GM12878 (cell line): ENCODE data around the gene PTPMT1. TPM values are rescaled to one million over a fixed set of nuclear protein-coding genes. Genes with fewer than 3 reads are reported as not detected.

Source experiments
- BACH1 ChIP-seq: fragments of 450-650 bp; IDR thresholded peaks from 2 replicates; pipeline ENCODE4 v1.6.1; 2017; ENCODE audit warnings: mild to moderate bottlenecking, borderline replicate concordance
- CHD1 ChIP-seq: IDR thresholded peaks from 2 replicates; pipeline ENCODE4 v1.6.1; 2012; ENCODE audit warnings: low read depth, low read length, improper control_type of control experiment
- CHD2 ChIP-seq: IDR thresholded peaks from 2 replicates; pipeline ENCODE4 v1.6.1; 2011; ENCODE audit warnings: low read depth, low read length, improper control_type of control experiment, borderline replicate concordance
- EZH2 ChIP-seq: IDR thresholded peaks from 2 replicates; pipeline ENCODE4 v1.6.1; 2012; ENCODE audit warnings: low read depth, mild to moderate bottlenecking, control low read depth, inconsistent platforms, low read length, borderline replicate concordance; ENCODE audit not compliant: control insufficient read depth
- FOXK2 ChIP-seq: fragments of 450-650 bp; IDR thresholded peaks from 2 replicates; pipeline ENCODE4 v1.6.1; 2017; ENCODE audit warnings: mild to moderate bottlenecking, moderate library complexity
- IKZF1 ChIP-seq: fragments of 450-650 bp; conservative IDR thresholded peaks from 2 replicates; pipeline ENCODE4 v1.6.1; 2017; ENCODE audit warnings: antibody characterized with exemption, mild to moderate bottlenecking
- LARP7 ChIP-seq: fragments of 450-650 bp; IDR thresholded peaks from 2 replicates; pipeline ENCODE4 v1.6.1; 2017; ENCODE audit warnings: mild to moderate bottlenecking
- MEF2A ChIP-seq: IDR thresholded peaks from 2 replicates; pipeline ENCODE4 v1.6.1; 2011; ENCODE audit warnings: low read depth, mild to moderate bottlenecking, low read length, moderate library complexity; ENCODE audit not compliant: insufficient read depth
- RAD21 ChIP-seq: IDR thresholded peaks from 2 replicates; pipeline ENCODE4 v1.6.1; 2011; ENCODE audit warnings: mild to moderate bottlenecking, low read depth, low read length, moderate library complexity; ENCODE audit not compliant: insufficient read depth
- RAD51 ChIP-seq: fragments of 450-650 bp; IDR thresholded peaks from 2 replicates; pipeline ENCODE4 v1.6.1; 2016; ENCODE audit warnings: moderate library complexity, mild to moderate bottlenecking, inconsistent platforms
- RCOR1 ChIP-seq: conservative IDR thresholded peaks from 2 replicates; pipeline ENCODE4 v1.6.1; 2012; ENCODE audit warnings: low read depth, low read length, improper control_type of control experiment
- SREBF2 ChIP-seq: IDR thresholded peaks from 2 replicates; pipeline ENCODE4 v1.6.1; 2012; ENCODE audit warnings: mild to moderate bottlenecking, low read length
- STAT3 ChIP-seq: IDR thresholded peaks from 2 replicates; pipeline ENCODE4 v1.6.1; 2011; ENCODE audit warnings: low read depth, low read length, improper control_type of control experiment
- TAF1 ChIP-seq: IDR thresholded peaks from 2 replicates; pipeline ENCODE4 v1.6.1; 2011; ENCODE audit warnings: mild to moderate bottlenecking, low read depth, low read length, borderline replicate concordance
- TCF7 ChIP-seq: IDR thresholded peaks from 2 replicates; pipeline ENCODE4 v1.6.1; 2014; ENCODE audit warnings: antibody characterized with exemption, borderline replicate concordance
- polyA plus RNA-seq, 11 experiments: library from polyadenylated mRNA; depleted of rRNA in 4 of 11; unstranded in 6 of 11; stranded (reverse) in 5 of 11; fragments of >200 nt; fragmentation: Nextera tagmentation in 4 of 11; fragmentation: Illumina TruSeq in 1 of 11; extraction: Ambion mirVana in 4 of 11; extraction: Trizol in 1 of 11; gene quantifications; 1 replicate in 1 of 11; 2 replicates in 10 of 11; pipeline versions ENCODE4 v1.2.1 to v1.2.3, GENCODE V29; 2011 to 2016; ENCODE audit warnings: inconsistent platforms in 2 of 11, missing spikeins in 2 of 11, low read depth in 1 of 11
- total RNA-seq, 4 experiments: library from RNA; depleted of rRNA in 3 of 4; stranded (reverse); fragments of >200 nt in 3 of 4; fragmentation: Illumina TruSeq in 1 of 4; extraction: Trizol in 1 of 4; gene quantifications; 2 replicates each; pipeline versions ENCODE4 v1.2.1 to v1.2.3, GENCODE V29; 2013 to 2021
- TF ChIP-seq, protein P1 (sequence below): fragments of 150-350 bp; IDR thresholded peaks from 2 replicates; pipeline ENCODE4 v1.6.1; 2014; ENCODE audit warnings: mild to moderate bottlenecking, low read depth, low read length
- TF ChIP-seq, protein P2 (sequence below): fragments of 450-650 bp; IDR thresholded peaks from 2 replicates; pipeline ENCODE4 v1.6.1; 2017; ENCODE audit warnings: low read depth, mild to moderate bottlenecking, moderate library complexity
- TF ChIP-seq, protein P3 (sequence below): fragments of 450-650 bp; IDR thresholded peaks from 2 replicates; pipeline ENCODE4 v1.6.1; 2017; ENCODE audit warnings: mild to moderate bottlenecking, moderate library complexity
- TF ChIP-seq, protein P4 (sequence below): fragments of 450-650 bp; IDR thresholded peaks from 2 replicates; pipeline ENCODE4 v1.6.1; 2016; ENCODE audit warnings: mild to moderate bottlenecking

The PTPMT1 gene
- total and polyA plus RNA-seq, 10 of the 15 experiments (the other 5 are each of a cell fraction or from before 2014, with no cell fraction given): 12.0 to 116 (median 58.2) TPM

DNA sequence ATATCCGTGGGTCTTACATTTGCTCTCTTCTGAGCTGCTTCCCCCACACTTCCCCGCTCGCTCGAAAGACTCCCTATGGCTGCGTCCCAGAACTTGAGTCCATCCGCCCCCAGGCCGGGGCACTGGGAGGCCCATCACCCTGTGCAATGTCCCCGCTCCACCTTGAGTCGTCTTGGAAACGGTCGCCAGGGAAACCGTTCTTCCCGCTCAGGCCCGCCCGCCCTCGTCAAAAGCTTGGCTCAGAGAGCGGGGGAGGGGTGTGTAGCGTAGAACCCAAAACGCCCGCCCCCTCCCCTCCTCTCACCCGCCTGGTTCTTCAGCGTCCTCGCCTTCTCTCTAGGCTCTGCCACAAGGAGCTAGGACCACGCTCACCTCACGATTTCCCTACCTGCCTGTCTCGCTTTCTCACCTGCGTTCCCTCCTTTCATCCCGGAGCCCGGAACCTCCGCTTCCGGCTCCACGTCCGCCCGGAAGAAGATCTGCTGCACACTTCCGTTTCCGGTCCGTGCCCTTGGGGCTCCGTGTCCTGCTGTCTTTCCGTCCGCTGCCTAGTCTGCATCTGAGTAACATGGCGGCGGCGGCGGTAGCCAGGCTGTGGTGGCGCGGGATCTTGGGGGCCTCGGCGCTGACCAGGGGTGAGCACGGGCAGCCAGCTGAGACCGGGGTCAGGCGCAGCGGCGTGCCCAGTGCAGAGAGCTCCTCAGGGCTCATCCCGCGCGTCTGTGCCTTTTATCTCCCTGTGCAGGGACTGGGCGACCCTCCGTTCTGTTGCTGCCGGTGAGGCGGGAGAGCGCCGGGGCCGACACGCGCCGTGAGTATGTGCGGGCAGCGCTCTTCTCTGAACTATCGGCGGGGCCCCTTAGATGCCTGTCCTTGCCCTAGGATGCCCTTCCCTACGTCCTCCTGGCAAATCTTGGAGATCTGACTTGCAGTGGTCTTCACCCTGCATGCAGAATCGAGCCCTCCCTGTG lies 13.4 kb downstream of the PTPMT1 start, which contains the start of the genes KBTBD4 and NDUFS3 (continued):
- TF ChIP-seq, protein P1, sequence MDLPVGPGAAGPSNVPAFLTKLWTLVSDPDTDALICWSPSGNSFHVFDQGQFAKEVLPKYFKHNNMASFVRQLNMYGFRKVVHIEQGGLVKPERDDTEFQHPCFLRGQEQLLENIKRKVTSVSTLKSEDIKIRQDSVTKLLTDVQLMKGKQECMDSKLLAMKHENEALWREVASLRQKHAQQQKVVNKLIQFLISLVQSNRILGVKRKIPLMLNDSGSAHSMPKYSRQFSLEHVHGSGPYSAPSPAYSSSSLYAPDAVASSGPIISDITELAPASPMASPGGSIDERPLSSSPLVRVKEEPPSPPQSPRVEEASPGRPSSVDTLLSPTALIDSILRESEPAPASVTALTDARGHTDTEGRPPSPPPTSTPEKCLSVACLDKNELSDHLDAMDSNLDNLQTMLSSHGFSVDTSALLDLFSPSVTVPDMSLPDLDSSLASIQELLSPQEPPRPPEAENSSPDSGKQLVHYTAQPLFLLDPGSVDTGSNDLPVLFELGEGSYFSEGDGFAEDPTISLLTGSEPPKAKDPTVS: peak; percentile 83; the same call in 1 of the 2 replicates
- TF ChIP-seq EZH2: no peak
- TF ChIP-seq STAT3: no peak
- TF ChIP-seq IKZF1: peak; percentile 95
- TF ChIP-seq, protein P2, sequence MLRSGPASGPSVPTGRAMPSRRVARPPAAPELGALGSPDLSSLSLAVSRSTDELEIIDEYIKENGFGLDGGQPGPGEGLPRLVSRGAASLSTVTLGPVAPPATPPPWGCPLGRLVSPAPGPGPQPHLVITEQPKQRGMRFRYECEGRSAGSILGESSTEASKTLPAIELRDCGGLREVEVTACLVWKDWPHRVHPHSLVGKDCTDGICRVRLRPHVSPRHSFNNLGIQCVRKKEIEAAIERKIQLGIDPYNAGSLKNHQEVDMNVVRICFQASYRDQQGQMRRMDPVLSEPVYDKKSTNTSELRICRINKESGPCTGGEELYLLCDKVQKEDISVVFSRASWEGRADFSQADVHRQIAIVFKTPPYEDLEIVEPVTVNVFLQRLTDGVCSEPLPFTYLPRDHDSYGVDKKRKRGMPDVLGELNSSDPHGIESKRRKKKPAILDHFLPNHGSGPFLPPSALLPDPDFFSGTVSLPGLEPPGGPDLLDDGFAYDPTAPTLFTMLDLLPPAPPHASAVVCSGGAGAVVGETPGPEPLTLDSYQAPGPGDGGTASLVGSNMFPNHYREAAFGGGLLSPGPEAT: peak; percentile 99
- TF ChIP-seq SREBF2: peak; percentile 82
- TF ChIP-seq, protein P3, sequence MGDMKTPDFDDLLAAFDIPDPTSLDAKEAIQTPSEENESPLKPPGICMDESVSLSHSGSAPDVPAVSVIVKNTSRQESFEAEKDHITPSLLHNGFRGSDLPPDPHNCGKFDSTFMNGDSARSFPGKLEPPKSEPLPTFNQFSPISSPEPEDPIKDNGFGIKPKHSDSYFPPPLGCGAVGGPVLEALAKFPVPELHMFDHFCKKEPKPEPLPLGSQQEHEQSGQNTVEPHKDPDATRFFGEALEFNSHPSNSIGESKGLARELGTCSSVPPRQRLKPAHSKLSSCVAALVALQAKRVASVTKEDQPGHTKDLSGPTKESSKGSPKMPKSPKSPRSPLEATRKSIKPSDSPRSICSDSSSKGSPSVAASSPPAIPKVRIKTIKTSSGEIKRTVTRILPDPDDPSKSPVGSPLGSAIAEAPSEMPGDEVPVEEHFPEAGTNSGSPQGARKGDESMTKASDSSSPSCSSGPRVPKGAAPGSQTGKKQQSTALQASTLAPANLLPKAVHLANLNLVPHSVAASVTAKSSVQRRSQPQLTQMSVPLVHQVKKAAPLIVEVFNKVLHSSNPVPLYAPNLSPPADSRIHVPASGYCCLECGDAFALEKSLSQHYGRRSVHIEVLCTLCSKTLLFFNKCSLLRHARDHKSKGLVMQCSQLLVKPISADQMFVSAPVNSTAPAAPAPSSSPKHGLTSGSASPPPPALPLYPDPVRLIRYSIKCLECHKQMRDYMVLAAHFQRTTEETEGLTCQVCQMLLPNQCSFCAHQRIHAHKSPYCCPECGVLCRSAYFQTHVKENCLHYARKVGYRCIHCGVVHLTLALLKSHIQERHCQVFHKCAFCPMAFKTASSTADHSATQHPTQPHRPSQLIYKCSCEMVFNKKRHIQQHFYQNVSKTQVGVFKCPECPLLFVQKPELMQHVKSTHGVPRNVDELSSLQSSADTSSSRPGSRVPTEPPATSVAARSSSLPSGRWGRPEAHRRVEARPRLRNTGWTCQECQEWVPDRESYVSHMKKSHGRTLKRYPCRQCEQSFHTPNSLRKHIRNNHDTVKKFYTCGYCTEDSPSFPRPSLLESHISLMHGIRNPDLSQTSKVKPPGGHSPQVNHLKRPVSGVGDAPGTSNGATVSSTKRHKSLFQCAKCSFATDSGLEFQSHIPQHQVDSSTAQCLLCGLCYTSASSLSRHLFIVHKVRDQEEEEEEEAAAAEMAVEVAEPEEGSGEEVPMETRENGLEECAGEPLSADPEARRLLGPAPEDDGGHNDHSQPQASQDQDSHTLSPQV: no peak
- peak; percentile 19; the same call in 1 of the 2 replicates for TF ChIP-seq RAD21
- peak; percentile 83 for TF ChIP-seq FOXK2
- no peak for TF ChIP-seq CHD1
- TF ChIP-seq, protein P4, sequence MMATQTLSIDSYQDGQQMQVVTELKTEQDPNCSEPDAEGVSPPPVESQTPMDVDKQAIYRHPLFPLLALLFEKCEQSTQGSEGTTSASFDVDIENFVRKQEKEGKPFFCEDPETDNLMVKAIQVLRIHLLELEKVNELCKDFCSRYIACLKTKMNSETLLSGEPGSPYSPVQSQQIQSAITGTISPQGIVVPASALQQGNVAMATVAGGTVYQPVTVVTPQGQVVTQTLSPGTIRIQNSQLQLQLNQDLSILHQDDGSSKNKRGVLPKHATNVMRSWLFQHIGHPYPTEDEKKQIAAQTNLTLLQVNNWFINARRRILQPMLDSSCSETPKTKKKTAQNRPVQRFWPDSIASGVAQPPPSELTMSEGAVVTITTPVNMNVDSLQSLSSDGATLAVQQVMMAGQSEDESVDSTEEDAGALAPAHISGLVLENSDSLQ: peak; percentile 93
- peak; percentile 96 for TF ChIP-seq LARP7
- TF ChIP-seq TAF1: peak; percentile 97
- peak; percentile 81 for TF ChIP-seq MEF2A
- peak; percentile 77 for TF ChIP-seq TCF7
- TF ChIP-seq RAD51: no peak
- TF ChIP-seq BACH1: peak; percentile 57; the same call in 1 of the 2 replicates
- peak; percentile 93 for TF ChIP-seq CHD2
- TF ChIP-seq RCOR1: no peak; the same call in 1 of the 2 replicates
